IMR-90 (cell line): ENCODE measurements around the gene GPAT3.

Experiments used
- CHD1 ChIP-seq: IDR thresholded peaks from 2 replicates; pipeline ENCODE4 v1.6.1; 2012; ENCODE audit warnings: low read depth, low read length, improper control_type of control experiment
- MAFK ChIP-seq: IDR thresholded peaks from 2 replicates; pipeline ENCODE4 v1.6.1; 2012; ENCODE audit warnings: low read depth, low read length, improper control_type of control experiment
- NFE2L2 ChIP-seq: fragments of 150-350 bp; IDR thresholded peaks from 2 replicates; pipeline ENCODE4 v1.6.1; 2016; ENCODE audit warnings: low read depth, mild to moderate bottlenecking, low read length
- POLR2A ChIP-seq: IDR thresholded peaks from 2 replicates; pipeline ENCODE4 v1.6.1; 2012; ENCODE audit warnings: mild to moderate bottlenecking, low read depth, low read length
- RAD21 ChIP-seq: IDR thresholded peaks from 2 replicates; pipeline ENCODE4 v1.6.1; 2012; ENCODE audit warnings: low read length, improper control_type of control experiment
- TF ChIP-seq, protein P1 (sequence below): conservative IDR thresholded peaks from 2 replicates; pipeline ENCODE4 v1.5.1; 2012; ENCODE audit warnings: mild to moderate bottlenecking, low read depth, low read length, improper control_type of control experiment
- TF ChIP-seq, protein P2 (sequence below): fragments of 150-350 bp; IDR thresholded peaks from 2 replicates; pipeline ENCODE4 v1.6.1; 2017; ENCODE audit warnings: mild to moderate bottlenecking, antibody characterized with exemption, low read length, low read depth

- TF ChIP-seq CHD1 (no peak), POLR2A (no peak), RAD21 (no peak), NFE2L2 (no peak), MAFK (no peak)
- TF ChIP-seq, protein P1, sequence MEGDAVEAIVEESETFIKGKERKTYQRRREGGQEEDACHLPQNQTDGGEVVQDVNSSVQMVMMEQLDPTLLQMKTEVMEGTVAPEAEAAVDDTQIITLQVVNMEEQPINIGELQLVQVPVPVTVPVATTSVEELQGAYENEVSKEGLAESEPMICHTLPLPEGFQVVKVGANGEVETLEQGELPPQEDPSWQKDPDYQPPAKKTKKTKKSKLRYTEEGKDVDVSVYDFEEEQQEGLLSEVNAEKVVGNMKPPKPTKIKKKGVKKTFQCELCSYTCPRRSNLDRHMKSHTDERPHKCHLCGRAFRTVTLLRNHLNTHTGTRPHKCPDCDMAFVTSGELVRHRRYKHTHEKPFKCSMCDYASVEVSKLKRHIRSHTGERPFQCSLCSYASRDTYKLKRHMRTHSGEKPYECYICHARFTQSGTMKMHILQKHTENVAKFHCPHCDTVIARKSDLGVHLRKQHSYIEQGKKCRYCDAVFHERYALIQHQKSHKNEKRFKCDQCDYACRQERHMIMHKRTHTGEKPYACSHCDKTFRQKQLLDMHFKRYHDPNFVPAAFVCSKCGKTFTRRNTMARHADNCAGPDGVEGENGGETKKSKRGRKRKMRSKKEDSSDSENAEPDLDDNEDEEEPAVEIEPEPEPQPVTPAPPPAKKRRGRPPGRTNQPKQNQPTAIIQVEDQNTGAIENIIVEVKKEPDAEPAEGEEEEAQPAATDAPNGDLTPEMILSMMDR, result no peak
- TF ChIP-seq, protein P2, sequence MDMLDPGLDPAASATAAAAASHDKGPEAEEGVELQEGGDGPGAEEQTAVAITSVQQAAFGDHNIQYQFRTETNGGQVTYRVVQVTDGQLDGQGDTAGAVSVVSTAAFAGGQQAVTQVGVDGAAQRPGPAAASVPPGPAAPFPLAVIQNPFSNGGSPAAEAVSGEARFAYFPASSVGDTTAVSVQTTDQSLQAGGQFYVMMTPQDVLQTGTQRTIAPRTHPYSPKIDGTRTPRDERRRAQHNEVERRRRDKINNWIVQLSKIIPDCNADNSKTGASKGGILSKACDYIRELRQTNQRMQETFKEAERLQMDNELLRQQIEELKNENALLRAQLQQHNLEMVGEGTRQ, result no peak
Measured at GRCh38 chr4:83651846-83652245, 115.9 kb downstream of the GPAT3 start.
